GM18861 (cell line): ENCODE data around the gene KIRREL3.

ENCODE experiments used
- ATAC-seq: cut with Tn5 transposase; IDR thresholded peaks from one replicate; pipeline ENCODE4 v1.9.1; 2021; ENCODE audit not compliant: unreplicated experiment

Gene KIRREL3

GRCh38 chr11:126546694-126547093 lies 453.9 kb downstream of the KIRREL3 start:
- ATAC-seq, result no peak

GRCh38 chr11:126546191-126546590 lies 454.4 kb downstream of the KIRREL3 start:
- no peak for ATAC-seq

- ATAC-seq, result no peak
These were observed 455.5 kb downstream of the KIRREL3 start for GRCh38 chr11:126545057-126545555.

GRCh38 chr11:126544108-126545056 lies 456.2 kb downstream of the KIRREL3 start:
- no peak for ATAC-seq

- no peak for ATAC-seq
These were observed 456.9 kb downstream of the KIRREL3 start for GRCh38 chr11:126543691-126544090.

- ATAC-seq, result no peak
These were observed 458.1 kb downstream of the KIRREL3 start for GRCh38 chr11:126542334-126543015.

- ATAC-seq, result no peak
These were observed 462.5 kb downstream of the KIRREL3 start for GRCh38 chr11:126538071-126538470.

- ATAC-seq, result no peak
These were observed 463.1 kb downstream of the KIRREL3 start for GRCh38 chr11:126537492-126537891.

GRCh38 chr11:126534141-126534805 lies 466.3 kb downstream of the KIRREL3 start:
- ATAC-seq, result no peak

- ATAC-seq, result no peak
These were observed 467.0 kb downstream of the KIRREL3 start for GRCh38 chr11:126533560-126533959.

- ATAC-seq, result no peak
These were observed 470.2 kb downstream of the KIRREL3 start for GRCh38 chr11:126530416-126530815.

- no peak for ATAC-seq
These were observed 471.5 kb downstream of the KIRREL3 start for GRCh38 chr11:126529037-126529436.

GRCh38 chr11:126528075-126528474 lies 472.5 kb downstream of the KIRREL3 start:
- ATAC-seq, result no peak

- no peak for ATAC-seq
These were observed 472.9 kb downstream of the KIRREL3 start for GRCh38 chr11:126527651-126528050.

- no peak for ATAC-seq
These were observed 474.1 kb downstream of the KIRREL3 start for GRCh38 chr11:126526471-126526870.

- no peak for ATAC-seq
These were observed 474.9 kb downstream of the KIRREL3 start for GRCh38 chr11:126525702-126526101.

GRCh38 chr11:126525216-126525615 lies 475.4 kb downstream of the KIRREL3 start:
- no peak for ATAC-seq

GRCh38 chr11:126523441-126524205 lies 476.9 kb downstream of the KIRREL3 start:
- ATAC-seq, result no peak

GRCh38 chr11:126522606-126523005 lies 478.0 kb downstream of the KIRREL3 start:
- ATAC-seq, result no peak

- no peak for ATAC-seq
These were observed 478.4 kb downstream of the KIRREL3 start for GRCh38 chr11:126522152-126522551.

GRCh38 chr11:126521196-126521595 lies 479.4 kb downstream of the KIRREL3 start:
- ATAC-seq, result no peak
